Epithelial cell of alveolus of lung (primary cell): ENCODE results near the gene EPOP. TPM values are rescaled to one million over a fixed set of nuclear protein-coding genes. Genes with fewer than 3 reads are reported as not detected.

Experiments
- total RNA-seq: library from RNA; depleted of rRNA; stranded (reverse); fragments of >200 nt; gene quantifications from 2 replicates; pipeline ENCODE4 v1.2.1, GENCODE V29; 2015

Gene EPOP
- total RNA-seq = 2.1 and 3.4 TPM in 2 replicates

GRCh38 chr17:38674749-38675615 lies at the start of gene EPOP:
Gene EPOP, minus strand, starts transcription at chr17:38674957. Its CDS starts 462 bp downstream, at chr17:38674495.

GRCh38 chr17:38704606-38705522 lies 30.1 kb upstream of the EPOP start, which contains the start of gene MLLT6:
Gene MLLT6, plus strand, starts transcription at chr17:38705273. Its CDS starts 360 bp downstream, at chr17:38705633.

Other genes with a start within 250 kb of the EPOP start
- 29.1 and 49.0 TPM in 2 replicates for gene ARHGAP23, start 246.5 kb downstream of the EPOP start, total RNA-seq
- gene SRCIN1, start 69.0 kb downstream of the EPOP start, total RNA-seq = not detected in 2 replicates
- 15.4 and 37.1 TPM in 2 replicates for gene MLLT6, start 30.3 kb upstream of the EPOP start, total RNA-seq
- gene CISD3, start 55.4 kb upstream of the EPOP start, total RNA-seq = 5.4 and 8.7 TPM in 2 replicates
- 6.3 and 15.2 TPM in 2 replicates for gene PCGF2, start 73.4 kb upstream of the EPOP start, total RNA-seq
- gene PSMB3, start 77.8 kb upstream of the EPOP start, total RNA-seq = 199 and 334 TPM in 2 replicates
- gene PIP4K2B, start 124.6 kb upstream of the EPOP start, total RNA-seq = 38.3 and 41.2 TPM in 2 replicates
- gene CWC25, start 150.4 kb upstream of the EPOP start, total RNA-seq = 7.4 and 9.1 TPM in 2 replicates
- gene RPL23, start 178.8 kb upstream of the EPOP start, total RNA-seq = 1,457 and 2,542 TPM in 2 replicates
- 135 and 232 TPM in 2 replicates for gene LASP1, start 195.1 kb upstream of the EPOP start, total RNA-seq